NCI-H2196 (cell line): ENCODE data around the gene STOML1.
"Not testable (repeated sequence)": the region's sequence is repeated elsewhere in the genome, so short reads cannot be mapped to it uniquely, and the experiment has no call there.

ENCODE experiments used
- DNase-seq: peaks from one replicate; lab custom pipeline; 2025; ENCODE audit not compliant: unreplicated experiment; lab: John Stamatoyannopoulos, UW

STOML1 gene

DNA sequence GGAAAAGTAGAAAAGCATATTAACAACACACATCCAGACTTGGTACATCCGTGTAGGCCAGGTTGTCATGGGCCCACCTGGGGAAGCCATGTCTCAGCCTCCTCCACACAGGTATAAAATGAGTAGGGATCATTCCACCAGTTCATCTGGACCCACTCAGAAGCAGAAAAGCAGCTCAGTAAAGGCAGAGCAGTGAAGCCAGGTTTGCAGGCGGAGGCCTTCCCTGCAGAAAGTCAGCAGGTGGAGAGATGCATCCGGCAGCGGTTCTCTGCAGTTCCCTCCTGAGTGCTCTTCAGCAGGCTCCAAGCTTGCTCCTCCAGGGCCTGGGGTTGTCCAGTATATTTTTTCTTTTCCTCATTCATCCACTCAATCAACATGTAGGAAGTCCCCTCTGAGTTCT, 43.7 kb downstream of the STOML1 start:
- DNase-seq, result no peak

DNA sequence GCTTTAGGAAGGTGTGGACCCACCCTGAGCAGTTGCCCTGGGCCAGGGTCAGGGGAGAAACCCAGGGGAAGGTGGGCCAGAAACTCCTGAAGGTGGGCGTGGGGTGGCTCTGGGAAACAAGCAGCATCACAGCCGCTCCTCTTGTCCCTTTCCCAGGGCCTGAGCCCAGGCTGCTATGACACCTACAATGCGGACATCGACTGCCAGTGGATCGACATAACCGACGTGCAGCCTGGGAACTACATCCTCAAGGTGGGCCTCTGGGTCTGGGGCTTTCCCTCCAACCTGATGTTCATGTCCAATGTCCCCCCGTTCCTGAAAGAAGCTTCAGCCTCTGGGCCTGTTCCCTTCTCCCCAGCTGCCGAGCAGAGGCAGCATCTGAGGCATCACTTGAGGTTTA, 44.4 kb downstream of the STOML1 start:
- no peak for DNase-seq

DNA sequence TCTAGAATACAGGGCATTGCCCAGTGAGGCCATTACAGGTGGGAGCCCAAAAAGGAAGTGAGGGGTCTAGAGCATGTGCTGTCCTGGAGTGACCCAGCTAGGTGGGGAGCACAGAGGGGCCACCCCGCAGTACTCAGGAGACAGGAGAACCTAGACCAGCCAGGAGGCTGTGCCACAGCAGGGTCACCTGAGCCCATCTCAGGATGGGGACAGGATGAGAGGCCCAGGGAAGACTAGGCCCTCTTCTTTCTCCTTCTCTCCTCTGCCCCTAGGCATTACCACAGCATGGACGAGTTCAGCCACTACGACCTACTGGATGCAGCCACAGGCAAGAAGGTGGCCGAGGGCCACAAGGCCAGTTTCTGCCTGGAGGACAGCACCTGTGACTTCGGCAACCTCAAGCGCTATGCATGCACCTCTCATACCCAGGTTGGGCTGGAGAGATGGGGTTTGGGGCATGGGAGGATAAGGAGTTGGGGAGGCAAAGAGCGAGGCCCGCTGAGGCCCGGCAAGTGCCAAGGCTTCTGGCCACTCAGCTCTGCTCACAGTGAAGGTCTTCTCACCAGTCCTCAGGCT, 45.2 kb downstream of the STOML1 start:
- DNase-seq, result no peak

DNA sequence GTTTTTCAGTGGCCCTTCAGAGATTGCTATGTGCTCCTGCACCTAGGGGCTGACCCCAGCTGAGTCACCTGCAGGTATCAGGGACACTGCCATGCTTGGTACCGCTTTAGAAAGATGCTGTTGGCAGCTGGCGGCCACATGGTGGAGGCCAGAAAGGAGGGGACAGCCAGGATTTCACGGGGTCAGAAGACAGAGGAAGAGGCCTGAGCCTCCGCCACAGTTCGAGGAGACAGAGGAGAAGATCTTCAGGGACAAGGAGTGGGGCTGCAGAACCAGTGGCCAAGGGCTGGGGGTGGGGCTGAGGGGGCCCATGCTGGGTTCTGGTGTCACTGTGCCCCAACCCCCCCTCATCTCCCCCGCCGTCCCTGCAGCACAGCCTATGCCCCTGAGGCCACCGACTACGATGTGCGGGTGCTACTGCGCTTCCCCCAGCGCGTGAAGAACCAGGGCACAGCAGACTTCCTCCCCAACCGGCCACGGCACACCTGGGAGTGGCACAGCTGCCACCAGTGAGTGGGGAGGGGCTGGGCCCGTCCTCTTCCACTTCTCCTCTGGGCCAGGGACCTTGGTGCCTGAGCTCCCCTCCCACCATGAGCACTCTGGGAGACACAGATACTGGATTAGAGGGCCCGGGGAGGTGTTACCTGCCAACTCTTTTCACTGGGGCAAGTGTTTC, 45.9 kb downstream of the STOML1 start:
- DNase-seq, result no peak

DNA sequence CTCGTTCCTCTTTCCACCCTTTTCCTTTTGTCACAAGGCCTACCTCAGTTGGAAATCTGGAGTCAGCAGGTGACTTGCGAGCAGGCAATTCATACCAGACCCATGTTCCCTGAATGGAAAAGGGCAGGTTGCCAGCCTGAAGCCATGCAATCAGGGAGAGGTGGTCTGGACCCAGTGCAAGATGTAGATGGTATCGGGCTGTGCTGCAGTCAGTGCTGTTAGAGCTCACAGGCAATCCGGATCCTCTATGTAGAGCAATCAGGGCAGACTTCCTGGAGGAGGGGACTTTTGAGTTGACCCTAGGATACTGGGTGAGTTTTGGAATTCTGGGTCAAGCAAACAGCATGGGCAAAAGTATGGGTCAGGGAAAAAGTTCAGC, 47.0 kb downstream of the STOML1 start:
- no peak for DNase-seq

DNA sequence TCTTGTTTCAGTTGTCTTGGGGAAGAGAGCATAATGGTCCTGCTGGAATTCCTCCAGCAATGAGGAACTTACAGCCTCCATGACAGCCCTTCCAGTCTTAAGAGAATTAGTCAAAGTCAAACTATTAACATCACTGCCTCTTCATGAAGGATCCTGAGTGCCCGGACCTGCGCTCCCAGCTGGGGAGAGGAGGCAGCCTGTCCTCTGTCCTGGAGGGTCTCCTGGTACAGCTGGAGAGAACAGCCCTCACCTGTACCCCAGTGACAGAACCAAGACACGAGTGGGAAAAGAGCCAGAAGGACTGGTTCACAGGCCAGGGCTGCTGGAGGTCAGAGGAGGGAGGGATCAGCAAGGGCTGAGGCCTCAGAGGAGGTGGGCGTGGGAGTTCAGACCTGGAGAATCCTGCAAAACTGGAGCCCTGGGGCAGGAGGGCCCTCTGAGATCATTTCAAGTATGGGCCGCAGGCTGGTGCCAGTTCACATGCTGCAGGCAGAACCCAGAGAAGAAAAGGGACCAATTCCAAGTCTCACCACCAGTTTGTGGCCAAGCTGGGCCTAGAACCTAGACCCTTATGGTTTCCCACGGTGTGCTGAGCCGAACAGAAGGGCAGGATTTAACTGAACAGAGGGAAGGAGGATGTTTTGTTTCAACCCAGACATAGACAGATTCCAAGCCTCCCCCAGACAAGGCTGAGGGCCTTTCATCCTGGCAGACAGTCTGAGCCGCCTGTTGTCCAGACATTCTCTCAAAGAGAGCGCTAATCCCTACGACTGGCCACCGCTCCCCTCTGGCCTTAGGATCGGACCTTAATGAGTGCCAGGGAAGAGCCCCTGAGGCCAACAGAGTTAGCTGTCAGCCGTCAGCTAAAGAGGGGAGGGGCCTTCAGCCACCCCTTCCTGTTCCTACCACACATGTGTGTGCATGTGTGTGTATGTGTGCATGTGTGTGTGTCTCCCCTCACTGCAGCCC, 47.6 kb downstream of the STOML1 start:
- DNase-seq, result no peak

DNA sequence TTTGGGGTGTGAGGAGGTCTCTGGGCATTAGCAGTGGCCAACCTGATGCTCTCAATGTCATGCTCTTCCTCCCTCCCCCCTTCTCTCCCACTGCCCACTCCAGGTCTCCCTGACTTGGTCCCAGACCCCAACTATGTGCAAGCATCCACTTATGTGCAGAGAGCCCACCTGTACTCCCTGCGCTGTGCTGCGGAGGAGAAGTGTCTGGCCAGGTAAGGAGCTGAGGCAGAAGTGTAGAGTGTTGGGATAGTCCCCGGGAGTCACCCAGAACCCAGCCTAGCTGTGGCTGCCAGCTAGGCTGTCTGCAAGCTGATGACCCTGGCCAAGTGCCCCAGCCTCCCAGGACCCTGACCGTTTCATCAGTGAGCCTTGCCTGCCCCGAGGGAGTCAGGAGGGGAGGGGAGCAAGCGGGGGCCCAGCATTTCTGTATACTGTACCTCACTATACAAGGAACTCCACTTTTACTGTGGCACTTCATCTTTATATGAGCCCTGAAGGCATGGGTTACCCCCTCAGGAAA, 49.3 kb downstream of the STOML1 start:
- no peak for DNase-seq

DNA sequence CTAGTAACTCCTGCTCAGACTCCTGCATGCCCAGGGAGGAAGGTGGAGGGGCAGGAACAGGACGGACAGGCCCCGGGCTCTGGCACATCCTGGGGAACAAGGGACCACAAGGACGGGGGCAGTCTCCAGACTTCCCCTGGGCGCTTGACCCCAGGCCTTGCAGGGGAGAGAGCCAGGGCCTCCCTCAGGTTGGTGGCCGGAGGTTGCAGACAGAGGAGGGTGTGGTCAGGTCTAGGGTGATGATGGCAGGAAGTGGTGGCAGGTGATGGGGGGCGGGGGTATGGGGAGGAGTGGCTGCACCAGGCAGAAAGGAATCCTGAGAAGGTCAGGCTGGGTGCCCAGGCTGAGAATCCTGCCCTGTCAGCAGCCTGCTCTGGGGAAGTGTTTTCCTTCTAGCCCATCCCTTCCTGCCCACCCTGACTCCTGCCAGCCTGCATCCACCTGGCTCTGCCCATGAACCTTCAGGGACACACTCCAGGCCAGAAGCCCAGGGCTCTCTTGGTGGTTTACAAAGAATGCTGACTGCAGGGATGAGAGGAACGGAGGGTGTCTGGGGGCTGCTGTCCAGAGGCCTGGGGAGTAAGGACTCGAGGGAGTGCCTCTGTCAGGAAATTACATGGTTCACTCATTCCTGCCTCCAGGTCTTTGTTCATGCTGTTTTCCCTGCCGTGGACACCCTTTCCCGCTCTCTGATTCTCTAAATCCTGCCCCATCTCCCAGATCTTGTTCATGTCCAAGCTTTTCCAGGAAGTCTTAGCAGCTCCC, 50.0 kb downstream of the STOML1 start:
- no peak for DNase-seq

DNA sequence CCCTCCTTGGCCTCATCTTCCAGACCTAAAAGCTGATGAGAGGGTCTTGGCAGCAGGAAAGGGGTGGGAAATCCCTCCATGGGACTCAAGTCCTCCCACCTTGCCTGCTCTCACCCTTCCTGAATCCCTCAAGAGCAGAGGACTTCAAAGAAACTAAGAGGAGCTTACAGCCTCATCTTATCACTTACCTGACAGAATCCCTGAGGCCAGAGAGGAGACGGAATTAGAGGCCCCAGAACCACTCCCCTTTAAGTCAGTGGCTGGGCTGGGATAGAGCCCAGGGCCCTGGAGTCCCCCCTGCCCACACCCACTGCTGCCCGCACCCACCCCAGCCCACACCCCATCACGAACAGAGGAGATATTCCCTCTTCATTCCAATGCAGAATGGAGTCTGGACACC, 50.6 kb downstream of the STOML1 start:
- no peak for DNase-seq

DNA sequence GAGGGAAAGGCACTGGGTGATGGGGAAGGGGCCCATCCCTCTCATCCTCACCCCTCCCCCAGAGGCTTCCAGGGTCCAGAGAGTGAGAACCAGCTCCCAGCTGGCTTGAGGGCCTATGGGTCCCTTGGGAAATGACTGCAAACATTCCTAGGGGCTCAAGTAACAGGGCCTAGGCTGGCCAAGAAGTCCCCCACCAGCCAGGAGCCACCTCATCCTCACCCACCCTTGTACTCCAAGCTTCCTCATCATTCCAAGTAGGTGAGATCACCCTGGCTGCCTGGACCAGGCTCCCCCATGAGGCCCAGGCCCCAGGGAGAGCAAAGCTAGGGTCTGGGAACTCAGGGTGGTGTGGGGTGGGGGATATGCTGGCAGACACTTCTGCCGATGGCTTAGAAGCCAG, 51.1 kb downstream of the STOML1 start:
- DNase-seq, result no peak

DNA sequence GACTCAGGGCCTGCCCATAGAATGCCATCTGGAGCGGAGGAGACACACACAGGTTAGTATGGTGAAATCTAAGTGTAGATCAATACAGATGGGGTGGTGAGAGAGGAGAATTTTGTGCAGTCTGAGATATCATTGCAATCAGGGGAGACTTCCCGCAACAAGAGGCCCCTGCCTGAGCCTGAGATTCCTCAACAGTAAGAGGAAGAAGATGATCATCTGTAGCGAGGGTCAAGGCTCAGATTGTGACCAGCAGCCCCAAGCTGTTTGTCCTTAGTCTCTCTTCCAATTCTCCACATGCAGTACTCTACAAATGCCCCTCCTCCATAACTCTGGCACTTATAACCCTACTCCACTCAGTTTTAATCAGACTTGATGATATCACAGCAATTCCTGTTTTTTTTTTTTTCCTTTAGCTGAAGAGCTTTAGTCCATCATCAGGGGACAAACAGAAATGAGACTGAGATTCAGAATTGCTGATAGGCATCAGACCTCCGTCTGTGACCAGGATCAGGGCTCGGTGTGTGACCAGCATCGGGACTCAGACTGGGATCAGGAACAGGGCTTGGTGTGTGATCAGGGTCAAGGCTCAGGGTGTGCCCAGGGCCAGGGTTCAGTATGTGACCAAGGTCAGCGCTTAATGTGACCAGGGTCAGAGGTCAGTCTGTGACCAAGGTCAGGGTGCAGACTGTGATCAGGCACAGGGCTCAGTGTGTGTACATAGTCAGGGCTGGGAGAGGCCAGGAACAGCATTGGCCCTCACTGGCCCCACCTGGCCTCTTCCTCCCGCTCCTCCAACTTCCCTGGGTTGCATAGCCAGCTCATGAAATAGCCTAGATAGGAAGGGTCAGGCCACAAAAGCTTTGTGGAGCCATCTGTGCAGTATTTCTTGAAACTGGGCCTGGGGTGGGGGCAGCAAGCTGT, 51.8 kb downstream of the STOML1 start:
- no peak for DNase-seq

DNA sequence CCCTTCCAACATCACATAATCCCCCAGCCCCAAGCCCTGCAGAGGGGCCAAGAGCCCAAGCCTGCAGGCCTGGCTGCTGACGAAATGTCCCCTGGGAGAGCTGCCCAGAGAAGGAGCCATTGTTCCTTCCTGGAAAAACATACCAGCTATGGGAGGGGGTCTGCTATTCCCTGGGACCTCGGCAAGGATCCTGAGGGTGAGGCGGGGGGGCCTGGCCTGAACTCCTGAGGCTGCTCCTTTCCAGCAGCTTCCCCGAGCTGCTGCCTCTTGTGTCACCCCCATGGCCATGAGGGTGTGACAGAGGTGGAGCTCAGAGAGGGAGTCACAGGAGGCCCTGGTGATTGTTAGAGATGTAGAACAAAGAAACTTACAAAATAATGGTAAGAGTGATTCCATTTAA, 53.0 kb downstream of the STOML1 start:
- no peak for DNase-seq

DNA sequence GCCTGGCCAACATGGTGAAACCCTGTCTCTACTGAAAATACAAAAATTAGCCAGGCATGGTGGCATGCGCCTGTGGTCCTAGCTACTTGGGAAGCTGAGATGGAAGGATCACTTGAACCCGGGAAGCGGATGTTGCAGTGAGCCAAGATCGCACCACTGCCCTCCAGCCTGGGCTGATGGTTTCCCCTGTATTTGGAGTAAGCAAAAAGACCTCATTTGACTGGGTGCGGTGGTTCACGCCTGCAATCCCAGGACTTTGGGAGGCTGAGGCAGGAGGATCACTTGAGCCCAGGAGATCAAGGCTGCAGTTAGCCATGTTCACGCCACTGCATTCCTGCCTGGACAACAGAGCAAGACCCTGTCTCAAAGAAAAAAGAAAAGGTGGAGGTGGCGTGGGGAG, 53.6 kb downstream of the STOML1 start:
- not testable (repeated sequence) for DNase-seq

DNA sequence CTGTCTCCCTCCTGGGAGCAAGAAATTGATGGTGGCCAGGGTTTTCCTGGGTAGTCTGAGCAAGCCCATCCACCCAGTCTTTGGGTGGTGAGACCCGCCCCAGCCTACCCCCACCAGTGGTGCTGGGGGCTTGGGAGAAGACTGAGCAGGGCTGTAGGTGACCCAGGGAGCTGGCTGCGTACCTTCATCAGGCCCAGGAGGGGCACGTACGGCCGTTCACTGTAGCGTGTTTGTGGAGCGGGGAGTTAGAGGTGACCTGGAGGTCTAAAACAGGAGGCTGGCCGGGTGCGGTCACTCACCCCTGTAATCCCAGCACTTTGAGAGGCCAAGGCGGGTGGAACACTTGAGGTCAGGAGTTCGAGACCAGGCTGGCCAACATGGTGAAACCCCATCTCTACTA, 54.4 kb downstream of the STOML1 start:
- no peak for DNase-seq

DNA sequence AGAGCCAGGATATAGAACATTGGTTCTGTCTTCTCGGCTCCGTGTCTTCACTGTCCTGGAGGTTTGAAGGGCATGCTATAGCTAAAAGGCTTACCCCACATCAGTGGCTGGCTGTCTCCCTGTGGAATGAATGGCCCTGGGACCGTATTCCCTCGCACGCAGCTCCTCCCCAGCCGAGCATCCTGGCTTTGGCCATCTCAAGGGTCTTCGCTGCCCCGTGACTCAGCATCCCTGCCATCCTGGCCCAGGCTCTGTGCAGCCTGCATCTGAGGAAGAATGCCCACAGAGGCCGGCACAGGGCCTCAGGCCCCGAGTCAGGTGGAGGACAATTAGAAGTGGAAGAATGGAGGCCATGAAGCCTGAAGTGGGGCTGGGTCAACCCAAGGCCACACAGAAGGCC, 54.8 kb downstream of the STOML1 start:
- no peak for DNase-seq

DNA sequence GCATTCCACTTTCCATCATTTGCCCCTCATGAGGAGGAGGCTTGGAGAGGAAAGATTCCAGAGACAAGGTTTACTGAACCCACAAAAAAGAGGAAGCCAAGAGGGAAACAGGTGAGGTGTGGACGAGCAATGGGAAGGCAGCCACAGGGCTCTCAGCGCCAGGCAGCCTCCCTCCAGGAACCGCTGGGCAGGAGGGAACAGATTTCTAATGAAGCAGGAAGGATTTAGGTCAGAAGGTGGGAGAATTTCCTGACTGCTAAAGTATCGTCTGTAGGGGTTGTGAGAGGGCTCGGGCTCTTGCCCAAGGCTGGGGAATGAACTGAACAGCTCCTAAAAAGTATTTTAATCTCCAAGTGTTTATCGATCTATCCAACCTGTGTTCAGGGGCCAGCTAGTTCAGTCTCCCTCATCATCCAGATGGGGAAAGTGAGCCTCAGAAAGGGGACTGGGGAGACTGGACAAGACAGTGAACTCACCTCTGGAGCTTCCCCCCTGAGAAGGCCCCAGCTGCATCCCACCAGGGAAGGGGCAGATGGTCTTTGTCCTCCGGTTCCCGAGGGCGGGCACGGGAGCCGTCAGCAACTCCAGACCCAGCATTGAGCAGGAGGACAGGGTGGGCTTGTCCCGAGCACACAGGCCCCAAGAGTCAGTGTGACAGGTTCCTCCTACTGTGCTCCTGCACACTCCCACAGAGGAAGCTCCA, 55.4 kb downstream of the STOML1 start:
- DNase-seq, result no peak

DNA sequence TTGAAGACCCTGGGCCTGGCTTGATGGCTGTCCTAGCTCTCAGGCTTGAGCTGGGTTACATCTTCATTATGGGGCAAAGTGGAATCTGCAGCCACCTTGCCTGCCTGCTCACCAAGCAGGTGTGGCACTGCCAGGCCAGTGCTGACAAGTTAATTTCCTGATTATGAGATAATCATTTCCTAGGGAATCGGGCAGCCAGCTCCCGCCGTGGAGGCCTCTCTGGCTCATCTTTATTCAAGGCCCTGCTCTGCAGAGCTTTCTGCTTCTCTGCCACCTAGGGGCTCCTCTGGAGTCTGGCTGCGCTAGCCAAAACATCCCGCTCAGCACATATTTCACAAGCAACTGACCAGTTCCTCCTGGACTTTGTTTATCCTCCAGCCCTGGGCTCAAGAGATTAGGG, 55.9 kb downstream of the STOML1 start:
- no peak for DNase-seq

DNA sequence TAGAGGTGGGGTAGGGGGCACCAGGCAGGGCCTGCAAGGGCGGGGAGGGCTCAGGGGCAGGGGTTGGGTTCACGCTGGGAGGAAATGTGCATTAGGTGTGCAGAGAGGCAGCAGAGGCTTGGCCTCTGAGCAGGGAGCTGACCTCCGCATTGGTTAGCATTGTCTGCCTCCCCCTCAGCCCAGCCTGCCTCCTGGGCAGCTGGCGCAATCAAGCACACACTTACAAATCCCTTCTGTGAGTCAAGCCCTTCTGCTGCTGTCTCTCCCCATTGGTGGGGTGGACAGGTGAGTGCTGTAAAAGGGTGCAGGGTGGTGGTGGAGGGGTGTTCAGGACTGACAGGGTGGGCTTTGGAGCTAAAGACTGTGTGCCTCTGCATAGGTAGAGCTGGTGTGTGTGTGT, 56.5 kb downstream of the STOML1 start:
- no peak for DNase-seq

DNA sequence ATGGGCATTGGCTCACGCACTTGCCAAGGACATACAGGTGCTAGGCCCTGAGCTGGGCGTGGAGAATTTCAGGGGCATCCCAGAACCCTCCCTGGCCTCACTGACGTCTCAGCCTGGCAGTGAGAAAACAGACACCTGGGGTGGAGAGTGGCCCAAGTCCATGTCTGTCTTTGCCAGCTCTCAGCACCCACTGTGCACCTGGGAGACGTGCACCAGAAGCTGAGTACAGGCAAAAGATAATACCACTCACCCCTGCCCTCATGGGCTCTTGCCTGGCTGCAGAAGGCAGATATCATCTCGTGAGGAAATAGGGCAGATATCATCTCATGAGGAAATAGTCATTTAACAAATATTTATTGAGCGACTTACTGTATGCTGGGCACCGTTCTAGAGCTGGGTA, 57.8 kb downstream of the STOML1 start:
- DNase-seq, result no peak
